GM23248 (cell line): Measurements from ENCODE around the gene CHM.

Source experiments
- EZH2 ChIP-seq: fragments of 200-600 bp; sonication (generic); IDR thresholded peaks from 2 replicates; pipeline ENCODE4 v1.6.1; 2018; ENCODE audit warnings: antibody characterized with exemption, mild to moderate bottlenecking; ENCODE audit not compliant: insufficient read depth, poor library complexity, severe bottlenecking
- EZH2phosphoT487 ChIP-seq: fragments of 200-600 bp; sonication (generic); IDR thresholded peaks from 2 replicates; pipeline ENCODE4 v1.6.1; 2018; ENCODE audit warnings: antibody characterized with exemption, moderate library complexity, mild to moderate bottlenecking, low read depth; ENCODE audit not compliant: insufficient read depth

- TF ChIP-seq EZH2: no peak
- TF ChIP-seq EZH2phosphoT487: no peak
These were observed 45.1 kb downstream of the CHM start for GRCh38 chrX:86002076-86002896.
